MV-4-11 (cell line): ENCODE data around the gene SEPTIN1.
"Not testable (repeated sequence)": the region's sequence is repeated elsewhere in the genome, so short reads cannot be mapped to it uniquely, and the experiment has no call there.

Source experiments
- DNase-seq: peaks from one replicate; lab custom pipeline; 2025; lab: John Stamatoyannopoulos, UW

SEPTIN1 gene

DNA sequence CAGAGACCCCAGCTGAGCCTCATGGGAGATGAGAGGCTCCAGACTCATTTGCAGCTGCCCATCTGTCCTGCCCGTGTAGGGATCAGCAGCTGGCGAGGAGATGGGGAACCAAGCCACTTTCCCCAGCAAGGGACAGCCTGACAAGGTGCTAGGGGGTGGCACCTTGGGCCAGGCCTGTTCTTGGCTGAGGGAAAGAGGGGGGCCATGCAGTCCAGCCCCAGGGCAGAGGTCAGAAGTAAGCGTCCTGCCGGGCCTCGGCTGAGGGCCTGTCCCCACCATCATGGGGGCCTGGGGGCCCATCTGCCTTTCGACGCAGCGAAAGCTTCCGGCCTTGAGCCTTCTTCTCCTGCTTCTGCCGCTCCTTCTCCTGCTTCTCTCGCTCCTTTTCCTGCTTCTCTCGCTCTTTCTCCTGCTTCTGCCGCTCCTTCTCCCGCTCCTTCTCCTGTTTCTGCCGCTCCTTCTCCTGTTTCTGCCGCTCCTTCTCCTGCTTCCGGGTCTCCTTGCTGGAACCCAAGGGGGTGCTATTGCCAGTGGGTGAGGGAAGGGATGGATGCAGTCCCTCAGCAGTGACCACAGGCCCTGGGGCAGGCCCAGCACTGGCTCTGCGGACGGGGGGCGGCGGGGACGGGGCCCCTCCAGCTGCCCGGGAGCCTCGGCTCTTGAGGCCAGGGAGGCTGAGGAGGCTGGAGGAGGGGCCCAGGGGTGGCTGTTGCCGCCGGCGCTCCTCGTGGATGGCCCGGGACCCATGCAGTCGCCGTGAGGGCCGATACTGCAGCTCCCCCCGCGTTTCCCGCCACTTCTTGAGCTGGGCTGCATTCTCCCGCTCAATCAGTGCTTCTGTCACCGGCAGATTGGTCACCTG, 24.4 kb downstream of the SEPTIN1 start:
- DNase-seq = no peak

DNA sequence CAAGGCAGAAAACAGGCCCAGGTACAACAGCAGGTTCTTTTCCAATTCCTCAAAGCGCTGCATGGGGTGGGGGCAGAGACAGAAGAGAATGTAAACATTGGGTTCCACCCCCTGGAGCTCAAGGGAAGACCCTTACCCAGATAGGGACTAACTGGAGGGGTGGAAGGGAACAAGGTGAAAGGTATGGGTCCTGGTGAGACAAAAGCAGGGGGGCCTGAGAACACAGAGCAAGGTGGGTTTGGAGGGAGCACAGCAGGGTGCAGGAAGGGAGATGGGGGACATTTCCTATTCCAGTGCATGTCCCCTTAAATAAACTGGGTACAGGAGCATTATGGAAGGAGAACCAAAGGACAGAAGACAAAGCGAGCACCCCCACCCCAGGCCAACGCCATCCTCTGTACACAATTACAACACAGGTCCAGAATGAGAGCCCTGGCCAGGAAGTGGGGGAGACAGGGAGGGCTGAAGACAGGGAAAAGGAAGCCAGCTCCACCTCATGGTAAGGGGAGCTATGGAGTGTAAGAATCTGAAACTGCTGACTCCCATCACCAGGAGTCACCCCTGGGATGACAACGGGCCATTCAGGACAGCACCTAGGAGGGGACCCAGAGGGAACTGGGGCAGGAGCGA, 25.2 kb downstream of the SEPTIN1 start:
- DNase-seq = no peak

DNA sequence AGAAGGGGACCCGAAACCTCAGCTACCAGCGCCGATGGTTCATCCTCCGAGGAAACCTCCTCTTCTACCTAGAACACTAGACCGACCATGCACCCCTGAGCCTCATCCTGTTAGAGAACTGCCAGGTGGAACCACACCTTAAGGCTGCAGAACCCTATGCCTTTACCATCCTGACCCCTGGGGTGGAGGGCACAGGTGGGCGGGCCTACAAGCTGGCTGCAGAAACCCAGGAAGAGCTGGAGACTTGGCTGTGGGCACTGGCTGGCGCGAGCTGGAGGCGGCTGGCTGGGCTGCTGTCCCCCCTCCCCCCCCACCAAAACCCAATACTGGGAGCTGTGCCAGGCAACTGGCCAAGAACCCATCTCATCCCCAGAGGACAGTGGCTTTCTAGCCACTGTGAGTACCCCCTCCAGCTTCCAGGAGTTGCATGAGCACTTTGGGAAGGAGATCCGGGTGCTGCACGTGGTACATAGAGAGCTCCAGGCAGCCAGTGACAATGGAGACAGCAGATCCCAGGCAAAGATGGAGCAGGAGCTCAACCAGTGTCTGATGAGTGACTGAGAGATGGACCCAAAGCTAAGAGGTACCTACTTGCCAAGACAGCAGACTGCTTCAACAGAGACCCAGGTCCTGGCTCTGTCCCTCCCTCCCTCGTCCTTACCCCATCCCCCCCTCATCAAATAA, 25.8 kb downstream of the SEPTIN1 start:
- no peak for DNase-seq

DNA sequence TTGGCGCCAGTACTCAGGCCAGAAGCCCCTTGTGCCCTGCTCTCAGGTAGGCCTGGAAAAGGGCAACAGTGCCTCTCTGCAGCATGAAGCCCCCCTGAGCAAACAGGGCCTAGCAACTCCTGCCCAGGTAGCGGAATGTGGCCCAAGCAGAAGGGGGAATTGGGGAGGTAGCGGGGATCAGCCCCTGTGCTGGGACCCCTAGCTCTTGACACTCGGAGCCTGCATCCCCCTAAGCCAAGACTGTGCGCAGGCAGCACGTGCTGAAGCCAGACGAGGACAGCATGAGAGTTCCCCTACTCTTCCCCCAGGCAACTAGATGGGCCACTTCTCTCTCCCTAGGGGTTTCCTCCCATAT, 26.4 kb downstream of the SEPTIN1 start:
- no peak for DNase-seq

DNA sequence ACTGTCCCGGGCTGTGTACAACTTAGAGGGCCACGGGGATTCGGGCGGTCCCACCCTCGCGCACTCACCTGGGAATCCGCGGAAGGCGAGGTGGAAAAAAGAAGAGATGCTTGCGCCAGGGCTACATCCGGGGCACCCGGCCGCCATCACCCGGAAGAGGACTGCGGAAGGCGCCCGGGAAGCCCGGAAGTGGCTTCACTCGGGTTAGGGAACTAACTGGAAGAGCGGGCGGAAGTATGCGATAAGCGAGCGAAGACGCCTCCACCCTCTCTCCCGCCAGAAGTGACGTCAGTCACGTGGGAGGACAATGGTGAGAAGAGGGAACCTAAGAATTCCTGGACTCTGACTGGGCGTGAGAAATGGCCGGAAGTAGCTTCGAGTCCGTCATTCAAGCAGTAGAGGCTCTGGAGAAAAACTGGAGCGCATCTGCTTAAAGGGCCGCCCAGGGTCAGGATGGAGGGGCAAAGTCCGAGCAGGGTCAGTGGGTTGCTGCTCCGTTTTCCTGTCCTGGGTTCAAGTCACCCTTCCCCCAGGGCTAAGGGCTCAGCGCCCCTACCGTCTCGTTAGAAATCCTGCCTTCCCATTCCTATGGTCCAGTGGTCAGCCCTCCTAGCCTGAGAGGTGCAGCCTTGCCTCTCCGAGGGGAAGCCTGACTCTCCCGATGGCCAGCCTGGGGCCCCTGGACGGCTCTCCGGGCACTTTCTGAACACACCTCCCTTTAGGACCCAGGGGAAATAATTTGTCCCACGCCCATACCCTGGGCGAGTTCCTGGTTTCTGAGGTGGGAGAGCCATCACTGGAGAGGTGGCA, 27.0 kb downstream of the SEPTIN1 start, which contains the start of gene CD2BP2:
CD2BP2 (minus strand) TSS at position 165 of the 810 bp plus-strand sequence. CDS start 627 bp downstream, outside the sequence.
- peak; percentile 99 for DNase-seq

DNA sequence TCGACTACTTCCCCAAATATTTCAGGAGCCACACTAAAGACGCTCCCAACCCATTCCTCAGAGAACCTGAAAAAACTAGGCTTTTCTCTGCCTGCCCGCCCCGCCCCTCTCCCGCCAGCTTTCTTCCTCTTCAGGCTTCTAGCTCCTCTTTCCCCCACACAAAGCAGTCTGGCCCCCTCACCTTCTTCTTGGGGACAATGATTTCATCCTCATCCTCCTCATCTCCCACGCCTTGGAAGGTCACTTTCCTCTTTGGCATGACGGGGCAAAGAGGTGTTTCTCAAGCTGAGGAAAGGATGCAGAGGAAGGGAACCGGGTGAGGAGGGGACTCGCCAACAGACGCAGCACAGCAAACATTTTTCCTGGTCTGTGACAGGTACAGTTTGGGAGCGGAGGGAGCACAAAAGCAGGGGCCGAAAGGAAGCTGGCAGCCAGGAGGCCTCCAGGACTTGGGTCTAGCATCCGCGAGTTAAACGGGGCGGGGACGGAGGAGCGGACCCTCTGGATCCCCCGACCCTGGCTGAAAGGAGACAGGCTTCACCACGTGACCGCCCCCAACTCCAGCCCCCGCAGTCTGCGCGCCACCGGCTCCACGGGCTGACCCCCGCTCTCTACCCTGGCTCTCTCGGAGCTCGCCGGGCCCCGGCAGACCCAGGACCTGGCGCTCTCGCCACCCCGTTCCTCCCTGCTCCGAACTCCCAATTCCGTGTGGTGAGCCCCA, 27.8 kb downstream of the SEPTIN1 start:
- no peak for DNase-seq

DNA sequence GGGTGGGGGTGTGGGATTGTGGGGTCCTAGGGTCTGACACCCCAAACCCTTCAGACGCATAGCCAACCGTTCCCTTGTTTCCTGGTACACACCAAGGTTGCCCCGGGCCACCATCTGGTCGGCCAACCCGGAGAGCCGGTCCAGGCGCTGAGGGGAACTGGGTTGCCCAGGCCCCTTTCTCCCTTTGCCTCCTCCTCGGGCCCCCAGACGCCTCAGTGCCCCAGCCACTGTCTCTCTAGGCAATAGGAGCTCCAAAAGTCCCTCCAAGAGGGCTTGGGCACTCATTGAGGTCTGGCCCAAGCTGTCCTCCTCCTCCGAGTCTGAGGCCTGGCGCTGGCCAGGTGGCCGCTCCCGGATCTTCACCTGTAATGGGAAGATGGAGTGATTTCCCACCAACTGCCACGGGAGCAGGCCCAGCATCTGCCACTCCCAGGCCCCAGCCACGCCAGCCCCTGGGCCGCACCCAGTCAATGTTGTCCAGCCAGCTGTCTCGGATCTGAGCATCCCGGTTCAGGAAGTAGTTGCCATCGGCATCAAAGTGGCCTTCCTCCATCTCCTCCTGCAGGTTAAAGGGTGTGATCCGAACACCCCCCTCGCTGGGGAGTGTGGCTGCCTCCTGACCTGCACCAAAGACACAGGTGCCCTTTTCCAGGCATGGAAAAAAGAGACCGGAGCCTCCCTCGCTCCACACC, 28.8 kb downstream of the SEPTIN1 start:
- no peak for DNase-seq

DNA sequence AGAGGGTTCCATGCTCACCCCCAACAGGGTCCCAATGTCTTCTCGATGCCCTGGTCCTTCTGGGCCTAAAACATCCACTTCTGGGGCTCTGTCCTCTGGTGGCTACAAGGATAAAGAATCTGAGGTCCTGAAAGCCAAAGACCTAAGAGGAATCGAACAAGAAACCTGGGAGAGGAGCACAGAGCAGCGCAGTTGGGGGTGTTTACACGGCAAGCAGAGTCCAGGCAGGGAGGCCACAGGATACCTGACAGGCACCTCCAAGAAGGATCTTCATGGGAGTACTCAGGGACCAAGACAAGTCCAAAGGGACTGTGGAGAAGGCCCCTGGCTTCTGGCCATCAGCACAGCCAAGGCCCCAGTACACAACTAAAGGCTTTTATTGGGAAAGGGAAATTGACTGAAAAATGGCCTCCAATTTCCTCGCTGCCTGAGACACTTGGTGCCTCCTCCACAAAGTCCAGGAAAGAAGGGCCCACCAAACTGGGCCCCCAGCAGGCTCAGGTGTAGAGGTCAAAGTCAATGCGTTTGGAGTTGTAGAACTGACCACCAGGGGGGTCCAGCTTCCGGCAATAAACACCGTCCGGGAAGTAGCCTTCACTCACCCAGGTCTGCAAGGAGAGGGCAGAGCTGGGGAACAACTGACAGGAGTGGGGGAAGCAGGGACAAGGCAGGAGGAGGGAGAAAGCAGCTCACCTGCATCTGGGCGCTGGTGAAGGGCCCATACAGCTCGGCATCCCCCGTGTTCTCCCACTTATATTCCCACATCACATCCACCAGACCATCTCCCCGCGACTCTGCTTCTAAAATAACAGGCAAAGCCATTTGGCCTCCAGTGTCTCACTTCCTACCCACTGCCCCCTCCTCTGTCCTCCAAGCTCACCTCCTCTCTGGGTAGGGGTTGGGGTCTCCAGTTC, 29.6 kb downstream of the SEPTIN1 start:
- no peak for DNase-seq

DNA sequence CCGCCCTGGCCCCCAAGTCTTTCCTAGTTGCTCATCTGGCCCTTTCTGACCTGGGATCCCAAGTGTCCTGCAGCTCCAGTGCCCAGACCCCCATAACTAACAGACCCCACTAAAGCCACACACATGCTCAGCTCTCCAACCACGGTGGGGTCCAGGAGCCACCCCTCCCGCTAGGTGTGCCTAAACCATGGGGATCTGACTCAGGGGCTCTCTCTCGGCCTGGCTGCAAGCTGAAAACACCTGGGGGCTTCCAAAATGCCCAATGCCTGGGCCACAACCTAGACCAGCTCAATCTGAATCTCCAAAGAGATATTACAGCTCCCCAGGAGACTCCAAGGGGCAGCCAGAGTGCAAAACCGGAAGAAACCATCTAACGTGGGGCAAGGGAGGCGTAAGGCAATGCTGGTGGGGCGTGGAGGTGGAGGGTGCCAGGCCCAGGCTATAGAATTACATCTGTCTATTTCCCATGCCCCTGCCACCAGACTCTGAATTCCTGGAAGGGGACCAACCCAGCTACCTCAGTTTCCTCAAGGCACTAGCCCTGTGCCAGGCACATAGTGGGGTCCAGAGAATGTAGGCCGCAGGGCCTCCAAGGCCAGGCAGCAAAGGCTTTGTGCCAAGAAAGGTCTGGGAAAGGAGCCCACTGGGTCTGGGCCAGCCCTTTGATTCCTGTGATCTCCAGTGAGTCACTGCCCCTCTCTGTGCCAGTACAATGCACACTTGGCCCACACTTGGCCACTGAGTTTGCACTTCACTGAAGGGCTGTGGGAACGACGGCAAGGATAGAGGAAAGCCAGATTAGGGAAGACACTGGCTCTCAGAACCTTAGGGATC, 30.6 kb downstream of the SEPTIN1 start:
- no peak for DNase-seq

DNA sequence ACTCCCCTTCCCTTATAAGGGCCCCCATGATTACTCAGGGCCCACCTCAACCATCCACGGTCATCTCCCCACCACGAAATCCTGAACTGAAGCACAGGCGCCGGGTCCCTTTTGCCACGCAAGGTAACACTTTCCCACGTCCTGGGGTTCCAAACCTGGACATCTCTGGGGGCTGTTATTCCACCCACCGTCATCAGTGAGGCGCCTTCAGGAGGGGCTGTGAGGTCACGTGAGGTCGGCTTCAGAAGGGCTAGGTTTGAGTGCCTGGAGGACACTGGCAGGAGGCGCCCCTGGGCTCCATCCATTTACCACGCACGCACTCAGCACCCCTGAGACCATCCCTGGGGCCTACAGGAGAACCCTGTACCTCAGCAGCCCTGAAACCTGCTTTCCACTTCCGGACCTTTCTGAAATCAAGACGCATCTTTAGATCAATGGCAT, 31.3 kb downstream of the SEPTIN1 start:
- no peak for DNase-seq

DNA sequence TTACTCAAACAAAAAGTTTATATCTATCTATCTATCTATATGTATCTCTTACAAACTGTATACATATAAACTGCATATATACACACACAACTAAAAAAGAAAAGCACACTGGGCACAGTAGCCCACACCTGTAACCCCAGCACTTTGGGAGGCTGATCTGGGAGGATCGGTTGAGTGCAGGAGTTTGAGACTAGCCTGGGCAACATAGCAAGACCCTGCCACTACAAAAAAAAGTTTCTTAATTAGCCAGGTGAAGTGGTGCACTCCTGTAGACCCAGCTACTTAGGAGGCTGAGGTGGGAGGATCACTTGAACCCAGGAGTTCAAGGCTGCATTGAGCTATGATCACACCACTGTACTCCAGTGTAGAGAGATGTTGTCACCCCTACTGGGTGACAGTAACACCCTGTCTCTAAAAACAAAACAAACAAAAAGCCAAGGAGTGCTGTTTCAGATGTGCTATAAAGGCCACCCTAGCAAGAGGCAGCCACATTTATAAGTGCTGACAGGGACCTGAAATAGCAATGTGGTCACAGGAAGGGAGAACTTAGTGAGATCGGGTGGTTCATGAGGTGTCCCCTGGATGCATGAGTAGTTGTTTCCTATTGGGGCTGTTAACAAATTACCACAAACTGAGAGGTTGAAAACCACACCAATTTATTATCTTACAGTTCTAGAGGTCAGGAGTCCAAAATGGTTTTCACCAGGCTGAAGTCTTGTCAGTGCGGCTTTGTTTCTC, 32.1 kb downstream of the SEPTIN1 start:
- DNase-seq = peak; percentile 87

DNA sequence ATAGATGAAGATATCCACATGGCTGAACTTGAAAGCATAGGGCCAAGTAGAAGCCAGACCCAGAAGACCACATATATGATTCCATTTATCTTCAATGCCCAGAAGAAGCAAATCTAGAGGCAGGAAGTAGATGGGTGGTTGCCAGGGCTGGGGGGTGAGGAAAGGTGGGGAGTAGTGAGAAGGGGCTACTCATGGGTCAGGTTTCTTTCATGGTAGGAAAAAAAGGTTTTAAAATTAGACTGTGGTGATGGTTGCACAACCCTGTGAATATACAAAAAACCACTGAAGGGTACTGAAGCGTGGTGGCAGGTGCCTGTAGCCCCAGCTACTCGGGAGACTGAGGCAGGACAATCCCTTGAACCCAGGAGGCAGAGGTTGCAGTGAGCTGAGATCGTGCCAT, 32.7 kb downstream of the SEPTIN1 start:
- DNase-seq = peak; percentile 20

DNA sequence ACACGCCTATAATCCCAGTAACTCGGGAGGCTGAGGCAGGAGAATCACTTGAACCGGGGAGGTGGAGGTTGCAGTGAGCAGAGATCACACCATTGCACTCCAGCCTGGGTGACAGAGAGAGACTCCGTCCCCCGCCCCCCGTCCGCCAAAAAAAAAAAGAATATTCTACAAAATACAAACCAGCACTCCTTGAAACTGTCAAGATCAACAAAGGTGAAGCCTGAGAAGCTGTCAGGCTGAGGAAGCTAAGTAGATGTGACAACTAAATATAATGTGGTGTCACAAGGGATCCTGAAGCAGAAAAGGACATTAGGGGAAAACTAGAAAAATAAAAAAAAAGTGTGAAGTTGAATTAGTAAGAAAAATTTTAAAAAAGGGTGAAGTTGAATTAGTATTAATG, 33.4 kb downstream of the SEPTIN1 start:
- DNase-seq = no peak

DNA sequence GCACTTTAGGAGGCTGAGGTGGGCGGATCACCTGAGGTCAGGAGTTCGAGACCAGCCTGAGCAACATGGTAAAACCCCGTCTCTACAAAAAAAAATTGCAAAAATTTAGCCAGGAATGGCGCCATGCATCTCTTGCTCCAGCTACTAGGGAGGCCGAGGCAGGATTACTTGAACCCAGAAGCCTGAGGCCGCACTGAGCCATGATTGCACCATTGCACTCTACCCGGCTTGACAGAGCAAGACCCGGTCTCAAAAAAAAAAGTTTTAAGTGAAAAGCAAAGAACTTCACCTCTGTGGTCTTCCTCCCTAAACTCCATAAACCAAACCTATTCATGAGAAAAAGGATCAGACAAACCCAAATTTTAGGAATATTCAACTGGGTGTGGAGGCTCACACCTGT, 34.2 kb downstream of the SEPTIN1 start:
- DNase-seq = no peak

DNA sequence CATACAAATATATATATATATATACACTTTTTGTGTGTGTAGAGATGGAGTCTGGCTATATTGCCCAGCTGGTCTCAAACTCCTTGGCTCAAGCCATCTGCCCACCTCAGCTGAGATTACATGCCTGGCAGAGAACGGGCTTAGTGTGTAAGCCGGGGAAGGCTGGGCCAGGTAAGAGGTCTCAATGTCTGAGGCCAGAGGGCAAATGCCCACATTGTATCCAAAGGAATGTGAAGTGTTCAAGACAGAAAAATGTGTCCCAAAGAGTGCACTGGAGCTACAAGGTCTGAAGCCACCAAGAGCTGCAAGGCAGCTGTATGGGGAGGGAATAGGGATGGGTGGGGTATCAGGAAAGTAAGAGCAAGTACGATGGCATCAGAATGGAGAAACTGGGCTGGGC, 36.1 kb downstream of the SEPTIN1 start:
- DNase-seq = no peak

DNA sequence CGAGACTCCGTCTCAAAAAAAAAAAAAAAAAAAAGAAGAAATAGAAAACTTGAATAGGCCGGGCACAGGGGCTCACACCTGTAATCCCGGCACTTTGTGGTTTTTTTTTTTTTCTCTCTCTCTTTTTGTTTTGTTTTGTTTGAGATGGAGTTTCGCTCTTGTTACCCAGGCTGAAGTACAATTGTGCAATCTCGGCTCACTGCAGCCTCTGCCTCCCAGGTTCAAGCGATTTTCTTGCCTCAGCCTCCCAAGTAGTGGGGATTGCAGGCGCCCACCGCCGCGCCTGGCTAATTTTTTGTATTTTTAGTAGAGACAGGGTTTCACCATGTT, 38.9 kb downstream of the SEPTIN1 start:
- not testable (repeated sequence) for DNase-seq

DNA sequence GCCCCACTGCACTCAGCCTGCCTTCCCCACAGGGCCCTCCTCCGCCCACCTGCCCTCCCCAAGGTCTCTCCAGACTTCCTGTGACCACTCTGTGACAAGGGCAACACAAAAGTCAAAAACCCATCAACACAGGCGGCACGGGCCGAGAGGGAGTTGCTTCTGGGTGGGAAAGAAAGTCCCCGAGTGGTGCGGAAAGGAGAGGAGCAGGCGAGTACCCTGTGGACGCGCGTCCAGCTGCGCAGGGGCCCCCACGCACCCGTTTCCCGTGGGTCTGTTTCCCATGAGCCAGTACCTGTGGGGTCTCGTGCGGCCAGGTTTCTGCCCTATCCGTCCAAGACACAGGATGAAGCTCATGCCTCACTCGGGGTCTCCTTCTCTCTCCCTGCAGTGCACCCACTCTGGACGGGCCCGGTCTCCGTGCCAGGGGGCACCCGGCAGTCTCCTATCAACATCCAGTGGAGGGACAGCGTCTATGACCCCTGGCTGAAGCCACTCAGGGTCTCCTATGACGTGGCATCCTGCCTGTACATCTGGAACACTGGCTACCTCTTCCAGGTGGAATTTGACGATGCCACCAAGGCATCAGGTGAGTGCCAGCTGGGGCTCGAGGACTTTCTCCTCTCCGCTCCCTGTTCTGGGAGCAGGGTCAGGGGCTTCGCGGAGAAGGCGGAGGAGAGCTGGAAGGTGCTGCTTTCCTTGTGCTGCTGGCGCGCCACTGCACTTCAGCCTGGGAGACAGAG, 39.4 kb downstream of the SEPTIN1 start:
- DNase-seq = no peak
